ENCODE results near the gene GJC2. TPM values are rescaled to one million over a fixed set of nuclear protein-coding genes. Genes with fewer than 3 reads are reported as not detected.

Gene GJC2
- total RNA-seq, 1 experiment from 2014 or later: 1.2 TPM

DNA sequence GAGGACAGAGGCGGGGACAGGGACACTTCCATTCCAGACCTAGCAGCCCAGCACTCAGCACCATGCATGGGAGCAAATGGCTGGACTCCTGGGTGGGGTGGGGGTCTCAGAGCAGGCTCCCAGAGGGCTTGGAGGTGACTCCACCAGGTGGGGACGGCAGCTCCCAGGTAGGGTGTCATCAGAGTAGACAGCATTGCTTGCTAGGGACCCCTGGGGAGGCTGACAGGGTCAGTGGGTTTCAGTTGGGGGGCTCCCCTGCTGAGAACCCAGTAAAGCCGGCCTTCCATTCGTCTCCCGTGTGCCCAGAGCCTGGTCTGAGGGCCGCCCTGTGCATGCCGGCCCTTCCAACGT is 4.8 kb upstream of the GJC2 start:
- CTCF ChIA-PET: no interaction called here
- H3K27ac ChIP-seq (ENCODE audit: low read length): no peak overlapping the region
- no TSS peak for BruUV-seq (replicated peaks)

DNA sequence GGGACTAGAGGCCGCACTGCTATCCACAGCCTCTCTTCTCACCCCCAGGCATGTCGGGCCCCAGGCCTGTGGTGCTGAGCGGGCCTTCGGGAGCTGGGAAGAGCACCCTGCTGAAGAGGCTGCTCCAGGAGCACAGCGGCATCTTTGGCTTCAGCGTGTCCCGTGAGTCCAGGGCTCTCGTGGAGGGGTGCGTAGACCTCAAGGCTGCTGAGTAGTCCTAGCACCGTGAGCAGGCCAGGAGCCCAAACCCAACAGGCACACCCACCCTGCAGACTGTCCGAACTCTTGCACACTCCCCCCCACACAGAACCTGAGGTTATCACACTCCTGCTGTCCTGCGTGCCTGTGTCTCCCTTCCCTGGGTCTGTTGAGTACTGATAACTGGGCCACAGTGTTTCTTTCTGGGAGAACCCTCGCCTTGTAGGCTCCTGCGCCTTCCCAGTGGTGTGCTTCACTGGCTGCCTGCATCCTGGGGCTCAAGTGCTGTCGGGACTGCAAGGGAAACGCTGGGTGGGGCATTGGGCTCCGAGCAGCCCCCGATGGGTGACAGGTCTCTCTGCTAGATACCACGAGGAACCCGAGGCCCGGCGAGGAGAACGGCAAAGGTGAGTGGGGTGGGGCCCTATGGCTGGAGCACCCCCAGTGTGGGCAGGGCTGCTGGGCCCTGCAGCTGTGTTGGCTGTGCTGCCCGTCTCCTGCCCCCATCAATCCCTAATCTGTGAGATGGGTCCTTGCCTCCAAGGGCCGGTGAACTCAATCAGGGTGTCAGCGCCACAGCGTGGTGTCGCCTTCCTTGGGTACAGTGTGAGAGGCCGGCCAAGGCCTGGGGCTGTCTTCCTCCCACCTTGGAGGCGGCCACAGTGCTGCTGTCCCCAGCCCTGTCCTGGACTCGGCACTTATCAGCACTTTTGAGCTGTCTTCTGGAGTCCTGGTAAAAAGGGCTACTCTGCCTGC is 4.0 kb upstream of the GJC2 start:
- Histone ChIP-seq H3K9me3 (ENCODE audit: low read length) (no peaks in the 10 kb centered on the region), H3K4me3 (ENCODE audit: low read length) (no peak overlapping the region), H3K27ac (ENCODE audit: low read length) (no peak overlapping the region), H3K36me3 (ENCODE audit: low read depth, low read length) (peaks cover 13% of the 10 kb centered on the region), H3K9ac (ENCODE audit: low read length) (no peak overlapping the region), H3K9me2 (replicated peaks; ENCODE audit: low read length) (no peaks in the 10 kb centered on the region), H2AFZ (ENCODE audit: low read length) (no peak overlapping the region), H3K79me2 (ENCODE audit: low read length) (peaks cover 70% of the 10 kb centered on the region), H4K20me1 (ENCODE audit: low read length) (peaks cover 57% of the 10 kb centered on the region), H3K4me2 (ENCODE audit: low read length) (no peak overlapping the region), H3K4me1 (ENCODE audit: insufficient read depth, low read length) (peaks cover 23% of the 10 kb centered on the region), H3K27me3 (ENCODE audit: low read length) (no peaks in the 10 kb centered on the region), H3F3A (ENCODE audit: low read length, unreplicated experiment) (no peaks in the 10 kb centered on the region)
- POLR2A ChIA-PET (ENCODE audit: unreplicated experiment): interaction anchor here (0.6 kb wide), 1 partner anchor 20 kb away, joined by 3 read pairs; the partner anchor contains the start of gene IBA57
- intact Hi-C loops (cut with micrococcal nuclease): no loop called here
- CTCF ChIA-PET: no interaction called here
- DNase-seq (no peak), ATAC-seq (no peak)
- no TSS peak for BruUV-seq (replicated peaks)
- TF ChIP-seq, protein P1, sequence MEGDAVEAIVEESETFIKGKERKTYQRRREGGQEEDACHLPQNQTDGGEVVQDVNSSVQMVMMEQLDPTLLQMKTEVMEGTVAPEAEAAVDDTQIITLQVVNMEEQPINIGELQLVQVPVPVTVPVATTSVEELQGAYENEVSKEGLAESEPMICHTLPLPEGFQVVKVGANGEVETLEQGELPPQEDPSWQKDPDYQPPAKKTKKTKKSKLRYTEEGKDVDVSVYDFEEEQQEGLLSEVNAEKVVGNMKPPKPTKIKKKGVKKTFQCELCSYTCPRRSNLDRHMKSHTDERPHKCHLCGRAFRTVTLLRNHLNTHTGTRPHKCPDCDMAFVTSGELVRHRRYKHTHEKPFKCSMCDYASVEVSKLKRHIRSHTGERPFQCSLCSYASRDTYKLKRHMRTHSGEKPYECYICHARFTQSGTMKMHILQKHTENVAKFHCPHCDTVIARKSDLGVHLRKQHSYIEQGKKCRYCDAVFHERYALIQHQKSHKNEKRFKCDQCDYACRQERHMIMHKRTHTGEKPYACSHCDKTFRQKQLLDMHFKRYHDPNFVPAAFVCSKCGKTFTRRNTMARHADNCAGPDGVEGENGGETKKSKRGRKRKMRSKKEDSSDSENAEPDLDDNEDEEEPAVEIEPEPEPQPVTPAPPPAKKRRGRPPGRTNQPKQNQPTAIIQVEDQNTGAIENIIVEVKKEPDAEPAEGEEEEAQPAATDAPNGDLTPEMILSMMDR (conservative IDR thresholded peaks at IDR 0.05; ENCODE audit: low read depth, low read length): no peak
- TF ChIP-seq EZH2 (IDR thresholded peaks at IDR 0.05; ENCODE audit: low read length, unreplicated experiment) (no peak), EZH2phosphoT487 (IDR thresholded peaks at IDR 0.05; ENCODE audit: borderline replicate concordance, low read length) (no peak)

More for the DNA sequence above, 4.8 kb upstream of the GJC2 start:
- intact Hi-C loops (cut with micrococcal nuclease): loop anchor here (5.0 kb wide), 1 partner anchor 262 kb away; the partner anchor contains the start of gene TRIM11
- Histone ChIP-seq H3K4me2 (ENCODE audit: low read length) (no peak overlapping the region), H3K79me2 (ENCODE audit: low read length) (peaks cover 76% of the 10 kb centered on the region), H4K20me1 (ENCODE audit: low read length) (peaks cover 57% of the 10 kb centered on the region), H3K27me3 (ENCODE audit: low read length) (no peaks in the 10 kb centered on the region), H3K9me2 (replicated peaks; ENCODE audit: low read length) (no peaks in the 10 kb centered on the region), H3F3A (ENCODE audit: low read length, unreplicated experiment) (no peaks in the 10 kb centered on the region), H3K9ac (ENCODE audit: low read length) (no peak overlapping the region), H3K4me3 (ENCODE audit: low read length) (no peak overlapping the region), H3K9me3 (ENCODE audit: low read length) (no peaks in the 10 kb centered on the region), H3K4me1 (ENCODE audit: insufficient read depth, low read length) (peaks cover 23% of the 10 kb centered on the region), H3K36me3 (ENCODE audit: low read depth, low read length) (peaks cover 13% of the 10 kb centered on the region), H2AFZ (ENCODE audit: low read length) (no peak overlapping the region)
- TF ChIP-seq, protein P1 (conservative IDR thresholded peaks at IDR 0.05; ENCODE audit: low read depth, low read length): no peak
- TF ChIP-seq EZH2 (IDR thresholded peaks at IDR 0.05; ENCODE audit: low read length, unreplicated experiment) (no peak), EZH2phosphoT487 (IDR thresholded peaks at IDR 0.05; ENCODE audit: borderline replicate concordance, low read length) (no peak)
- POLR2A ChIA-PET (ENCODE audit: unreplicated experiment): no interaction called here
- ATAC-seq: no peak
- no peak for DNase-seq
